K562 (cell line): ENCODE measurements around the gene PIWIL1. TPM values are rescaled to one million over a fixed set of nuclear protein-coding genes. Genes with fewer than 3 reads are reported as not detected.

ENCODE experiments used
- ATAC-seq: fragments of 200-7000 bp; cut with Tn5 transposase; 3 replicates; pipeline ENCODE4 v1.9.1; 2020; ENCODE audit warnings: moderate library complexity
- BruUV-seq: library from RNA; stranded (reverse); fragments of 400-500 nt; replicated peaks from 2 replicates; lab custom pipeline; 2021; lab: Mats Ljungman, UMichigan
- CTCF ChIA-PET: fragments of 300-600 bp; formaldehyde crosslinking; extraction: SDS; loops from one replicate; lab custom pipeline; 2021; ENCODE audit warnings: low intra/inter-chr PET ratio; lab: Yijun Ruan, JAX
- POLR2A ChIA-PET: fragments of 300-600, 350-650 bp; sonication (Branson Sonifier 250); formaldehyde crosslinking; extraction: SDS; loops from one replicate; lab custom pipeline; 2021; ENCODE audit warnings: antibody characterized with exemption, inconsistent platforms; lab: Yijun Ruan, JAX
- DNase-seq, 4 experiments: peaks; one replicate each; pipeline versions ENCODE4 v3.0.0 to v3.0.0-alpha.2; 2011 to 2018; ENCODE audit warnings: low spot score in 3 of 4, mixed read lengths in 3 of 4; ENCODE audit errors: extremely low read depth in 1 of 4
- FAIRE-seq: peaks from 2 replicates; lab custom pipeline; 2011; peaks lifted over from hg19 to GRCh38; lab: Jason Lieb, UNC
- H2AFZ ChIP-seq: 2 replicates; pipeline ENCODE4 v1.6.0; 2011; ENCODE audit warnings: low read depth, low read length, control low read depth, inconsistent platforms
- H3K27ac ChIP-seq: fragments of 200-600 bp; 3 replicates; pipeline ENCODE4 v1.8.0; 2011; ENCODE audit warnings: low read depth, mild to moderate bottlenecking, control low read depth, inconsistent platforms, low read length, moderate library complexity, mixed read lengths; ENCODE audit errors: extremely low read depth
- H3K27me3 ChIP-seq, 2 experiments: fragments of 300-600 bp in 1 of 2; 2 replicates in 1 of 2; 3 replicates in 1 of 2; pipeline versions ENCODE4 v1.6.0 to v1.8.0; 2011; ENCODE audit warnings: inconsistent platforms in 2 of 2, low read length in 2 of 2, mild to moderate bottlenecking in 1 of 2, mixed read lengths in 1 of 2, moderate library complexity in 1 of 2; ENCODE audit not compliant: control insufficient read depth in 2 of 2, insufficient read depth in 2 of 2
- H3K36me3 ChIP-seq: fragments of 300-600 bp; 3 replicates; pipeline ENCODE4 v1.8.0; 2011; ENCODE audit warnings: mild to moderate bottlenecking, low read length, inconsistent platforms; ENCODE audit not compliant: control insufficient read depth, insufficient read depth
- H3K4me1 ChIP-seq, 2 experiments: fragments of 200-600 bp in 1 of 2; replicated peaks in 1 of 2; 2 replicates in 1 of 2; 3 replicates in 1 of 2; pipeline versions ENCODE4 v1.5.1 to v1.8.0; 2011; ENCODE audit warnings: inconsistent platforms in 2 of 2, low read length in 2 of 2, mild to moderate bottlenecking in 1 of 2, mixed read lengths in 1 of 2, moderate library complexity in 1 of 2; ENCODE audit not compliant: control insufficient read depth in 2 of 2, insufficient read depth in 2 of 2
- H3K4me2 ChIP-seq: 2 replicates; pipeline ENCODE4 v1.6.1; 2011; ENCODE audit warnings: low read length, control low read depth, inconsistent platforms, mixed read lengths; ENCODE audit not compliant: insufficient read depth
- H3K4me3 ChIP-seq: fragments of 200-600 bp; sonication (generic), shearing (Covaris generic); 2 replicates; pipeline ENCODE4 v1.5.1; 2016; ENCODE audit warnings: control low read depth, inconsistent platforms
- H3K79me2 ChIP-seq: fragments of 200-600 bp; 3 replicates; pipeline ENCODE4 v1.8.0; 2011; ENCODE audit warnings: low read length, inconsistent platforms; ENCODE audit not compliant: control insufficient read depth, insufficient read depth
- H3K9ac ChIP-seq, 2 experiments: 2 replicates each; pipeline versions ENCODE4 v1.6.0 to v1.6.1; 2011; ENCODE audit warnings: low read depth in 2 of 2, low read length in 2 of 2, control low read depth in 1 of 2, inconsistent platforms in 1 of 2, mild to moderate bottlenecking in 1 of 2, mixed read lengths in 1 of 2; ENCODE audit not compliant: insufficient read depth in 1 of 2
- H3K9me1 ChIP-seq: one replicate; pipeline ENCODE4 v1.6.0; 2011; ENCODE audit warnings: inconsistent platforms, mild to moderate bottlenecking, low read length, moderate library complexity; ENCODE audit not compliant: control insufficient read depth, insufficient read depth
- H3K9me3 ChIP-seq: replicated peaks from 2 replicates; pipeline ENCODE4 v1.5.1; 2011; ENCODE audit warnings: low read depth, low read length, inconsistent platforms; ENCODE audit not compliant: control insufficient read depth, insufficient read depth
- H4K20me1 ChIP-seq: replicated peaks from 2 replicates; pipeline ENCODE4 v1.6.1; 2011; ENCODE audit warnings: low read length, inconsistent platforms, mixed read lengths; ENCODE audit not compliant: control insufficient read depth, insufficient read depth
- ATF6 ChIP-seq: sonication (generic); formaldehyde crosslinking; IDR thresholded peaks from 2 replicates; pipeline ENCODE4 v1.4.0; 2020; ENCODE audit warnings: mild to moderate bottlenecking, missing genetic modification reagents
- CBFA2T3 ChIP-seq: fragments of 450-650 bp; IDR thresholded peaks from 2 replicates; pipeline ENCODE4 v1.6.1; 2017
- KDM4B ChIP-seq, 2 experiments: fragments of 450-650 bp in 1 of 2; sonication (generic) in 1 of 2; IDR thresholded peaks; 2 replicates each; pipeline ENCODE4 v1.6.1; 2016 to 2017; ENCODE audit warnings: borderline replicate concordance in 2 of 2, antibody characterized with exemption in 1 of 2, low read depth in 1 of 2, mild to moderate bottlenecking in 1 of 2
- KDM5B ChIP-seq: fragments of 200-600 bp; sonication (generic); IDR thresholded peaks from 2 replicates; pipeline ENCODE4 v1.6.1; 2012; ENCODE audit warnings: low read depth, mild to moderate bottlenecking, moderate library complexity, low read length, control low read depth, inconsistent platforms; ENCODE audit not compliant: insufficient replicate concordance
- MAFG ChIP-seq: fragments of 450-650 bp; conservative IDR thresholded peaks from 2 replicates; pipeline ENCODE4 v1.6.1; 2016; ENCODE audit warnings: missing genetic modification characterization, missing compliant biosample characterization
- MCM7 ChIP-seq, 2 experiments: fragments of 450-650 bp; IDR thresholded peaks; 2 replicates each; pipeline ENCODE4 v1.6.1; 2016 to 2018
- SMARCB1 ChIP-seq: IDR thresholded peaks from 2 replicates; pipeline ENCODE4 v1.6.1; 2011; ENCODE audit warnings: improper control_type of control experiment, low read depth; ENCODE audit not compliant: insufficient read length
- ZNF785 ChIP-seq: fragments of 250-450 bp; sonication (Bioruptor Pico); IDR thresholded peaks from 2 replicates; pipeline ENCODE4 v1.4.0; 2020; ENCODE audit warnings: mild to moderate bottlenecking
- WGBS: fragments of 100-300 bp; shearing (Covaris generic); methylation state at CpG from one replicate; pipeline ENCODE4 v1.1.6; 2016; ENCODE audit warnings: low coverage, mixed read lengths; ENCODE audit not compliant: insufficient coverage; ENCODE audit errors: missing lambda C conversion rate; 5-methylcytosine and 5-hydroxymethylcytosine counted together
- in situ Hi-C: fragments of 300-500 bp; cut with MboI; formaldehyde crosslinking; loops from 4 replicates; pipeline ENCODE4 v1.15.0; 2018; ENCODE audit warnings: inconsistent platforms, mixed read lengths
- intact Hi-C: fragments of 100-400 bp; cut with micrococcal nuclease; formaldehyde crosslinking; loops from 2 replicates; pipeline ENCODE4 v1.14.2; 2022
- polyA plus RNA-seq, 8 experiments: library from polyadenylated mRNA; depleted of rRNA in 4 of 8; stranded (reverse) in 5 of 8; unstranded in 3 of 8; fragments of >200 nt; fragmentation: Nextera tagmentation in 2 of 8; fragmentation: Illumina TruSeq in 1 of 8; extraction: Ambion mirVana in 2 of 8; extraction: Trizol in 1 of 8; gene quantifications; 2 replicates each; pipeline versions ENCODE4 v1.2.1 to v1.2.3, GENCODE V29; 2011 to 2014; ENCODE audit warnings: inconsistent platforms in 1 of 8, missing spikeins in 1 of 8
- total RNA-seq, 7 experiments: library from RNA; depleted of rRNA in 6 of 7; stranded (reverse); fragments of >200 nt in 6 of 7; fragmentation: Illumina TruSeq in 2 of 7; extraction: Trizol in 2 of 7; gene quantifications; 2 replicates each; pipeline versions ENCODE4 v1.2.1 to v1.2.3, GENCODE V29; 2011 to 2021; ENCODE audit warnings: low replicate concordance in 1 of 7
- TF ChIP-seq, protein P1 (sequence below): fragments of 450-650 bp; formaldehyde crosslinking; IDR thresholded peaks from 2 replicates; pipeline ENCODE4 v1.4.0; 2020; ENCODE audit warnings: mild to moderate bottlenecking, moderate library complexity
- TF ChIP-seq, protein P2 (sequence below): fragments of 450-650 bp; conservative IDR thresholded peaks from 2 replicates; pipeline ENCODE4 v1.6.1; 2016; ENCODE audit warnings: missing genetic modification characterization, low read depth, mild to moderate bottlenecking, control low read depth, missing compliant biosample characterization
- TF ChIP-seq, protein P3 (sequence below): fragments of 450-650 bp; IDR thresholded peaks from 2 replicates; pipeline ENCODE4 v1.6.1; 2018; ENCODE audit warnings: mild to moderate bottlenecking, low read depth; ENCODE audit not compliant: partially characterized antibody
- TF ChIP-seq, protein P4 (sequence below): fragments of 250-450 bp; sonication (Bioruptor Pico); IDR thresholded peaks from 2 replicates; pipeline ENCODE4 v1.5.1; 2021; ENCODE audit warnings: mild to moderate bottlenecking

The PIWIL1 gene
- total and polyA plus RNA-seq, 9 of the 15 experiments (the other 6 are each of a cell fraction or from before 2014, with no cell fraction given): not detected

GRCh38 chr12:130342842-130343241 lies 5.2 kb downstream of the PIWIL1 start:
- no peak overlapping the region for H3K9ac ChIP-seq
- H3K9me3 ChIP-seq: no peaks in the 10 kb centered on the region
- ATAC-seq: no peak
- H3K4me2 ChIP-seq: no peak overlapping the region
- DNase-seq: no peak
- no peaks in the 10 kb centered on the region for H3K9me1 ChIP-seq
- in situ Hi-C loops: no loop called here
- ChIA-PET POLR2A (no interaction called here), CTCF (no interaction called here)
- H3K36me3 ChIP-seq: no peaks in the 10 kb centered on the region
- intact Hi-C loops: loop anchor here (5.0 kb wide), 1 partner anchor 404 kb away; no protein-coding TSS in a partner anchor
- no peak for FAIRE-seq
- H2AFZ ChIP-seq: no peak overlapping the region
- H3K27ac ChIP-seq: no peak overlapping the region
- H3K4me1 ChIP-seq: no peaks in the 10 kb centered on the region
- H3K79me2 ChIP-seq: no peaks in the 10 kb centered on the region
- BruUV-seq: no TSS peak
- H4K20me1 ChIP-seq: no peaks in the 10 kb centered on the region
- H3K27me3 ChIP-seq: peaks cover 0 to 10% of the 10 kb centered on the region in 2 experiments; a peak in 1 of 5 replicates
- 0% methylated on average over 5 of the region's 5 CpGs for WGBS
- no peak overlapping the region for H3K4me3 ChIP-seq
- TF ChIP-seq, protein P1, sequence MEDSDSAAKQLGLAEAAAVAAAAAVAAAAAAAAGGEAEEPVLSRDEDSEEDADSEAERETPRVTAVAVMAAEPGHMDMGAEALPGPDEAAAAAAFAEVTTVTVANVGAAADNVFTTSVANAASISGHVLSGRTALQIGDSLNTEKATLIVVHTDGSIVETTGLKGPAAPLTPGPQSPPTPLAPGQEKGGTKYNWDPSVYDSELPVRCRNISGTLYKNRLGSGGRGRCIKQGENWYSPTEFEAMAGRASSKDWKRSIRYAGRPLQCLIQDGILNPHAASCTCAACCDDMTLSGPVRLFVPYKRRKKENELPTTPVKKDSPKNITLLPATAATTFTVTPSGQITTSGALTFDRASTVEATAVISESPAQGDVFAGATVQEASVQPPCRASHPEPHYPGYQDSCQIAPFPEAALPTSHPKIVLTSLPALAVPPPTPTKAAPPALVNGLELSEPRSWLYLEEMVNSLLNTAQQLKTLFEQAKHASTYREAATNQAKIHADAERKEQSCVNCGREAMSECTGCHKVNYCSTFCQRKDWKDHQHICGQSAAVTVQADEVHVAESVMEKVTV (CRISPR knock-in tag): no peak
- TF ChIP-seq, protein P2, sequence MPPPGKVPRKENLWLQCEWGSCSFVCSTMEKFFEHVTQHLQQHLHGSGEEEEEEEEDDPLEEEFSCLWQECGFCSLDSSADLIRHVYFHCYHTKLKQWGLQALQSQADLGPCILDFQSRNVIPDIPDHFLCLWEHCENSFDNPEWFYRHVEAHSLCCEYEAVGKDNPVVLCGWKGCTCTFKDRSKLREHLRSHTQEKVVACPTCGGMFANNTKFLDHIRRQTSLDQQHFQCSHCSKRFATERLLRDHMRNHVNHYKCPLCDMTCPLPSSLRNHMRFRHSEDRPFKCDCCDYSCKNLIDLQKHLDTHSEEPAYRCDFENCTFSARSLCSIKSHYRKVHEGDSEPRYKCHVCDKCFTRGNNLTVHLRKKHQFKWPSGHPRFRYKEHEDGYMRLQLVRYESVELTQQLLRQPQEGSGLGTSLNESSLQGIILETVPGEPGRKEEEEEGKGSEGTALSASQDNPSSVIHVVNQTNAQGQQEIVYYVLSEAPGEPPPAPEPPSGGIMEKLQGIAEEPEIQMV (tag): no peak
- TF ChIP-seq ZNF785 (CRISPR knock-in tag) (no peak), MAFG (no peak), CBFA2T3 (no peak), ATF6 (CRISPR knock-in tag) (no peak), SMARCB1 (no peak), MCM7 (IDR thresholded peaks at IDR 0.05) (no peak), KDM4B (IDR thresholded peaks at IDR 0.05; ENCODE audit: borderline replicate concordance in 2 of 2, low read depth in 1 of 2) (no peak), KDM5B (no peak)
- TF ChIP-seq, protein P3, sequence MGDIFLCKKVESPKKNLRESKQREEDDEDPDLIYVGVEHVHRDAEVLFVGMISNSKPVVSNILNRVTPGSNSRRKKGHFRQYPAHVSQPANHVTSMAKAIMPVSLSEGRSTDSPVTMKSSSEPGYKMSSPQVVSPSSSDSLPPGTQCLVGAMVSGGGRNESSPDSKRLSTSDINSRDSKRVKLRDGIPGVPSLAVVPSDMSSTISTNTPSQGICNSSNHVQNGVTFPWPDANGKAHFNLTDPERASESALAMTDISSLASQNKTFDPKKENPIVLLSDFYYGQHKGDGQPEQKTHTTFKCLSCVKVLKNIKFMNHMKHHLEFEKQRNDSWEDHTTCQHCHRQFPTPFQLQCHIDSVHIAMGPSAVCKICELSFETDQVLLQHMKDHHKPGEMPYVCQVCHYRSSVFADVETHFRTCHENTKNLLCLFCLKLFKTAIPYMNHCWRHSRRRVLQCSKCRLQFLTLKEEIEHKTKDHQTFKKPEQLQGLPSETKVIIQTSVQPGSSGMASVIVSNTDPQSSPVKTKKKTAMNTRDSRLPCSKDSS: no peak
- TF ChIP-seq, protein P4, sequence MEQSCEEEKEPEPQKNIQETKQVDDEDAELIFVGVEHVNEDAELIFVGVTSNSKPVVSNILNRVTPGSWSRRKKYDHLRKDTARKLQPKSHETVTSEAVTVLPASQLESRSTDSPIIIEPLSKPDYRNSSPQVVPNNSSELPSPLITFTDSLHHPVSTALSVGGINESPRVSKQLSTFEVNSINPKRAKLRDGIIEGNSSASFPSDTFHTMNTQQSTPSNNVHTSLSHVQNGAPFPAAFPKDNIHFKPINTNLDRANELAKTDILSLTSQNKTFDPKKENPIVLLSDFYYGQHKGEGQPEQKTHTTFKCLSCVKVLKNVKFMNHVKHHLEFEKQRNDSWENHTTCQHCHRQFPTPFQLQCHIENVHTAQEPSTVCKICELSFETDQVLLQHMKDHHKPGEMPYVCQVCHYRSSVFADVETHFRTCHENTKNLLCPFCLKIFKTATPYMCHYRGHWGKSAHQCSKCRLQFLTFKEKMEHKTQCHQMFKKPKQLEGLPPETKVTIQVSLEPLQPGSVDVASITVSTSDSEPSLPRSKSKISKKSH (CRISPR knock-in tag): no peak
